T follicular helper cell (primary cell): Measurements from ENCODE around the gene GPC5.

Experiments
- DNase-seq: peaks from one replicate; pipeline ENCODE4 v3.0.0-alpha.2; 2020; ENCODE audit warnings: low read depth

The GPC5 gene

GRCh38 chr13:92158346-92158745 lies 759.9 kb downstream of the GPC5 start:
- DNase-seq, result no peak

DNA sequence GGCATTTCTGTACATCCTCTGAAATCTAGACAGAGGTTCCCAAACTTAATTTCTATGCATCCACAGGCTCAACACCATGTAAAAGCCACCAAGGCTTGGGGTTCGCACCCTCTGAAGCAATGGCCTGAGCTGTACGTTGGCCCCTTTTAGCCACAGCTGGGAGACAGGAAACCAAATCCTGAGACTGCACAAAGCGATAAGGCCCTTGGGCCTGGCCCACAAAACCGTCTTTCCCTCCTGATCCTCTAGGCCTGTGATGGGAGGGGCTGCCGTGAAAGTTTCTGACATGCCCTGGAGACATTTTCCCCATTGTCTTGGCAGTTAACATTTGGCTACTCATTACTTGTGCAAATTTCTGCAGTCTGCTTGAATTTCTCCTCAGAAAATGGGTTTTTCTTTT lies 766.4 kb downstream of the GPC5 start:
- no peak for DNase-seq

DNA sequence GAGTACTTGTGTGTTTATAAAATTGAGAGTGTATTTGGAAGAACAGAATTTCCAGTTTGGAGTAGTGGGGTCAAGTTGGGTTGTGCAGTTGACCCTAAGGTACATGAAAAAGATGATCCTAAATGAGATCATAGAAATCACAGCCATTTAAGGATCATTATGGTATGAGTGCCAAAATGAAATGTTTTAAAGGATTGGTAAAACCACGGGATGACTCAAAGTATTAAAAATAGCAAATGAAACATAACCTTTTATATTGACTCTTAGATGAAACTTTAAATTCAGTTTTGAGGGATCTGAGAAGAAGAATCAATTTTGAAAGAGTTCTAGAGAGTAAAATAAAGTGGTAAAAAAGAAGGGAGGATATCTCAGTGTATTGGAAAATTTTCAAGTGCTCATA lies 773.8 kb downstream of the GPC5 start:
- no peak for DNase-seq

GRCh38 chr13:92173254-92173653 lies 774.8 kb downstream of the GPC5 start:
- DNase-seq, result no peak

- DNase-seq, result no peak
Observed at GRCh38 chr13:92175330-92175729, 776.9 kb downstream of the GPC5 start.

DNA sequence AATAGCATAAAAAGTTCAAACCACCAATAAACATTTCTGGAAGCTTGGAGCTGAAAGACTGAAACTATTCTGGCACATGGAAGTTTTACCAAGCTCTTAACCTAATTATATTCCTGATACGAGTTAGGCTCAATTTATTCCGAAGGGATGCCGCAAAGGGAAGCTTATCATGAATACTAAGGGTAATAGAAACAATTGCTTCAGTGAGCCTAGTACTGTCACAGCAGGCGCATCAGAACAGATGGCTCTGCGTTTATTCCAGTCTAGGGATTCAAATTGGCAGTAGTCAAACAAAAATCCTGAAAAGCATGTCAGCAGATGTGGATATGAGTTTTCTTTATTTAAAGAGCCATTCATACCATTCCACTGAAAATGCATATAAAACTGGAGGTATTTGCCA lies 779.5 kb downstream of the GPC5 start:
- no peak for DNase-seq

GRCh38 chr13:92179223-92179622 lies 780.8 kb downstream of the GPC5 start:
- no peak for DNase-seq

DNA sequence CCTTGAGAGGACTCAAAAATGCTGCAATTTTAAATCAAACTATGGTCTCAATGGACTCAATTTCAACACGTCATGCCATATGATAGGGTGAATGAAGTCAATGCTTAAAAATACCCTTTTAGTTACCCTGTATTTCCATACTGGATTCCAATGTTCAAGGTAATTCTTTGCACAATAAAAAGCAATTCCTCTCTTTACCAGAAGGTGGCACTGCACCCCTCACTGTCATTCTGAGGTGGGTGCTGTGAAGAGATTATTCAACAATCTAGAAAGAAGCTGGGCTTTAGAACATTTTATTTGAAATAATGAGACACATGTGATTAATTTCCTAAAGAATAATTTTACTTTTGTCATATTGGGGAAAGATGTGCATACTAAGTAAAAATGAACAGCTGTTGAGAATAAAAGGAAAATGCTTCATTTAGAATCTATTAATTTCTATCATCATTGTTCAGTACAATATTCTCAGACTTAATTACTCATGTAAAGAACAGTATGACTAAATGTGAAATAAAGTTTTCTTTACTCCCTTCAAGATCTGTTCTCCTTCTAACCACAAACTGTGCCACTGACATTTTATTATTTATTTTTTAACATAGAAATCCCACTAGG lies 789.1 kb downstream of the GPC5 start:
- no peak for DNase-seq

DNA sequence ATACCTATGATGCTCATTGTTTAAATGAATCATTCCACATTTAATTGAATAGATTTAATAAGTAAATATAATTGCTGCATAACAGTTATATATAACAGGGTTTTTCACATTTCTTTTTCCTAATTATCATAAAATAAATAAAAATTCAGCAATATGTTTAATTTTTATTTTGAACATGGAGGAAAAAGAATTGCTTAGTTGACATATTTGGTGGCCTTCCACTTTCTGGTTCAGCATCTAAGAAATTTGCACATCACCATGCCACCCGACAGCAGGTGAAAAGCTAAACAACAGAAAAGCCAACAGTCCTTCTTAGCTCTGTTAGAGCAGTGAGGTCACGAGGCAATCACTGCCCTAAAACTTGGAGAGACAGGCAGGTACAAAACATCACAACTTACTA lies 790.2 kb downstream of the GPC5 start:
- DNase-seq, result no peak

- no peak for DNase-seq
Observed at GRCh38 chr13:92196591-92197256, 798.3 kb downstream of the GPC5 start.

DNA sequence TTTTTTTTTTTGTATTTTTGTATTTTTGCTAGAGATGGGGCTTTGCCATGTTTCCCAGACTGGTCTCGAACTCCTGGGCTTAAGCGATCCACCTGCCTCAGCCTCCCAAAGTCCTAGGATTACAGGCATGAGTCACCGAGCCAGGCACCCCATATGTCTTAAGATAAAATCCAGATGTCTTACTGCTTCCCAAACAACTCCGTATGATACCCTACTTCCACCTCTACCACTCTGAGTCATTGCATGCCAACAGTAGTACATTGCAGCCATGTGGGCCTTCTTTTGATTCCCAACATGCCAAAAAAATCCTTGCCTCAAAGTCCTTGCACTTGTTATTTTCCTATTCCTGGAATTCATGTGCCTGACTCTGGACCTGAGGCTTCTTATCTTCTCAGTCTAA lies 799.2 kb downstream of the GPC5 start:
- no peak for DNase-seq

- DNase-seq, result no peak
Observed at GRCh38 chr13:92218615-92219014, 820.2 kb downstream of the GPC5 start.

DNA sequence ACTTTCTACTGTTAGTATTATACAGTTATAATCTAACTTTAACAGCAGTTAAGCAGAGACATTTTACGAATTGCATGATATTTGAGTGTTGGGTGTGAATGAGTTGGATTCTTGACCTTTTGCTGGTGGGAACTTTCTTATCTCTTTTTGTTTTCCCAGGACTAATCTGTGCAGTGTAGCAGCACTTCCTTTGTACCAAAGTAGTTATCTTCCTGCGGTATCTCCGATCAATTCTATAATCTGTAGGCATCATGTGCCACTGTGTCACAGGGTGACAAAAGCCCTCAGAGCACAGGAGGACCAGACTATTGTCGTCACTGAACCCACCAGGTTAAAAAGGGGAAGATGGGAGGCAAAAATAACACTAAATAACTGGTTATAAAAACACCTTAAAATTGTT lies 823.5 kb downstream of the GPC5 start:
- DNase-seq, result no peak

DNA sequence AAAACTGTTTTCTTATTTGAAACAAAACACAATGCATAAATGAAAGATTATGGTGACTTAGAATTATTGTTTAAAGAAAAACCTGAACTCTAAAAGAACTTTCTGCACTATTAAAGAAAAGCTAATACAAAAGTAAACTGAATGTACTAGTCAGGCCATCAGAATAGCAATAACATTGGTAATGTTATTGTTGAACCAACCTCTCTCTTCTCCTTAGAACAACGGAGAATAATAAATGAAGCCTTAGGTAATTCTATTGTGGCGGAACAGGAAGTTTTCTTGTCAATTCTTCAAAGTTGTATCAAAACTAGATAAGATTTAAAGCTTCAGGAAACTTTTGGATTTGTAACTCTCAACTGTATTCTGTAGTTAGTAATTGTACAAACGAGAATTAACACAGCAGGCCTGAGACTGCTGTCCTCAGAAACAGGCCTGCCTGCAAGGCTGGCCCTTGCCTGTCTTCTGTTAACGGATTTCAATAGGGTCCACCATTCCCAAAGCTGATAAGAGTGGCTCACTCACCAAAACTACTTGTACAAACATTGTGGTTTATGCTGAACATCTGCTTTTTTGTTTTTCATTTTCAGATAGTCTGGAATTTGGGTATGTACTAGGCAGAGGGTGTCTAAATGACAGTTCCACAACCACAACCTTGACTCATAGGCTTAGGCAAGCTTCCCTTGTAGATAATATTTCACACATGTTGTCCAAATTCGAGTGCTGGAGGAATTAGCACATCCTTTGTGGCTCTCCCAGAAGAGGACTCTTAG lies 825.8 kb downstream of the GPC5 start:
- DNase-seq, result no peak

- DNase-seq, result no peak
Observed at GRCh38 chr13:92224825-92225224, 826.4 kb downstream of the GPC5 start.

GRCh38 chr13:92225861-92226260 lies 827.4 kb downstream of the GPC5 start:
- no peak for DNase-seq

DNA sequence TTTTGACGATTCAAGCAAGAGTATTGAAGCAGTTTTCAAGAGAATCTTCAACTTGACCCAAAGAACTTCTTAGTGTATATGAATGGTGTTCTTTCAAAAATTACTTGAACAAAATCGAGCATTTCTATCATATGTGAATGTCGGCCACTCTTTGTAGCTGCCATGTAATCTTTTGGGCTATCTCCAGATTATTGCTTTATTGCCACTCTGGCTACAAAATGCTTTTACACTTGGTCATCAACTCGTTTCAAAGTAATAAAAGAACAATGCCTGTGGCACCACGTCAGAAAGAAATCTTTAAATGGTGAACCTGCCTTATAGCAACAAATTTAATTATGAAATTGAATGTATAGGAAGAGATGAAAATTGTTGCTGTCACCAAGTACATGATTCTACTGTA lies 834.5 kb downstream of the GPC5 start:
- no peak for DNase-seq

GRCh38 chr13:92251671-92252210 lies 853.3 kb downstream of the GPC5 start:
- DNase-seq, result no peak

GRCh38 chr13:92255526-92255925 lies 857.1 kb downstream of the GPC5 start:
- no peak for DNase-seq

- no peak for DNase-seq
Observed at GRCh38 chr13:92256211-92256610, 857.8 kb downstream of the GPC5 start.

DNA sequence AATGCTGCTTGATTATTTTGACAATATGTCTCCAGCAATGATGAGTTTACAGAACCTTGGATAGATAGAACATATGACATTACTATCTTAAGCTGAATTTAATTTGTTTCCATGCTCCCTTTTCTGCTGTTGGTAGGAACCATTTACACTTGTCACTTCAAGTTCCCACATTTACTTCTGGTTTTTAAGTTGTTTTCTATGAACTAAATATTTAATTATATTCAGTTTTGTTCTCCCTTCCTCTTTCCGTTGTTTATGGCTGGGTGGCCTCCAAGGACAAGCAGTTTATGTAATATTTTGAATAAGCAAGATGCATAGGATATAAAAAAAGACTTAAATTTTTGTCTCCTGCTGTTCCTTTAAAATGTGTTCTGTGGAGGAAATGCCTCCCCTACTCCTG lies 860.6 kb downstream of the GPC5 start:
- no peak for DNase-seq

DNA sequence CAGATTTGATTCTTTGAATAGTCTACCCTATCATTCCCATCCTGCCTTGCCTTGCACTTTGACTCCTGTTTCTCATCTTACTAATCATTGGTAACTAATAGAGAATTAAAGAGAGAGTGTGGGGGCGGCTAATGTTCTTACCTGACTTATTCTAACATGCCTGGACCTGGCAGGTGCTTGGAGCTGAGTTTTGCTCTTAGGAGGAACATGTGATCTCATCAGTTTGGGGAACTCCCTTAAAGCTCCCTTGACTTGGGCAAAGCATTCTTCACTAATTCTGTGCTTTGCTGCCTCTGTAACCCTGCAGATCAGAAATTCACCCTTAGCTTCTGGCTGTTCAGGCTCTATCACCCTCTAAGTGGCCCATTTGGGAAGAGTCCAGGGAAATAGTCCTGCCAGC lies 861.1 kb downstream of the GPC5 start:
- no peak for DNase-seq

DNA sequence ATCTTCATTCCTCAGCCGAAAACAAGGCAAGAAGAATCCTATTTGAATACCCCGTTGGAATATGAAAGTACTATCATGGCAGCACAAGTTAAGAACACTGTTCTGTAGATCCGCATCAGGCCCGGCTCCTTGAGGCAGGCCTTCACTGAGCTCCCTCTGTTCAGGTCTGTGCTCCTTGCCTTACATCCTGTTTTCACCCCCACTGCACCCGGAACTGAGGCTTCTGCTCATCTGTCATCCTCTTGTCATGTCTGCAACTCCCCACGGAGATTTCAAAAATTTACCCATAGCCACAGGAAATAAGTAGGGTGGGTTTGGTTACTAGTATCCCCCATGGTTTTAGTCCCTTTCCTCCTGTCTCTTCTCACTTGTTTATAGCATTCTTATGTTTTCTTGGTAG lies 861.9 kb downstream of the GPC5 start:
- DNase-seq, result no peak
